H1 (cell line): ENCODE results near the gene HTR3A. TPM values are rescaled to one million over a fixed set of nuclear protein-coding genes. Genes with fewer than 3 reads are reported as not detected.

Experiments
- CHD1 ChIP-seq: IDR thresholded peaks from 2 replicates; pipeline ENCODE4 v1.6.1; 2012; ENCODE audit warnings: low read depth, low read length, improper control_type of control experiment
- JUN ChIP-seq: IDR thresholded peaks from 2 replicates; pipeline ENCODE4 v1.6.1; 2011; ENCODE audit warnings: low read depth, mild to moderate bottlenecking, improper control_type of control experiment, low read length
- RAD21 ChIP-seq, 2 experiments: IDR thresholded peaks in 1 of 2; conservative IDR thresholded peaks in 1 of 2; 2 replicates each; pipeline ENCODE4 v1.6.1; 2011; ENCODE audit warnings: low read depth in 2 of 2, low read length in 2 of 2, improper control_type of control experiment in 1 of 2, inconsistent platforms in 1 of 2, mild to moderate bottlenecking in 1 of 2, moderate library complexity in 1 of 2
- SAP30 ChIP-seq: fragments of 300-600 bp; sonication (generic); IDR thresholded peaks from 2 replicates; pipeline ENCODE4 v1.7.1; 2012; ENCODE audit warnings: low read length, moderate library complexity, mild to moderate bottlenecking, inconsistent platforms; ENCODE audit not compliant: insufficient read depth, insufficient replicate concordance
- SRF ChIP-seq: IDR thresholded peaks from 2 replicates; pipeline ENCODE4 v1.6.1; 2011; ENCODE audit warnings: mild to moderate bottlenecking, low read depth, low read length, moderate library complexity
- polyA plus RNA-seq, 7 experiments: library from polyadenylated mRNA; depleted of rRNA in 3 of 7; stranded (reverse) in 5 of 7; unstranded in 2 of 7; fragments of >200 nt in 5 of 7; fragments of 200-250 nt in 2 of 7; gene quantifications; 1 replicate in 5 of 7; 2 replicates in 1 of 7; 4 replicates in 1 of 7; pipeline versions ENCODE4 v1.2.1 to v1.2.3, GENCODE V29; 2011 to 2013; ENCODE audit warnings: missing spikeins in 2 of 7, mixed read lengths in 2 of 7
- total RNA-seq: library from RNA; stranded (reverse); fragmentation: NEBNext Ultra II Directional; extraction: Animal tissue kit (Norgen Biotek cat#: 25700); gene quantifications from 2 replicates; pipeline ENCODE4 v1.2.1, GENCODE V29; 2021
- TF ChIP-seq, protein P1 (sequence below), 3 experiments: IDR thresholded peaks; 1 replicate in 2 of 3; 2 replicates in 1 of 3; pipeline versions ENCODE4 v1.5.1 to v1.6.1; 2011; ENCODE audit warnings: low read length in 3 of 3, mild to moderate bottlenecking in 3 of 3, inconsistent platforms in 2 of 3, low read depth in 1 of 3, moderate library complexity in 1 of 3; ENCODE audit not compliant: insufficient read depth in 1 of 3; ENCODE audit errors: control extremely low read depth in 1 of 3
- TF ChIP-seq, protein P2 (sequence below): IDR thresholded peaks from 2 replicates; pipeline ENCODE4 v1.6.1; 2011; ENCODE audit warnings: low read depth, mild to moderate bottlenecking, low read length; ENCODE audit not compliant: insufficient read depth

The HTR3A gene
- total and polyA plus RNA-seq, 2 of the 8 experiments (the other 6 are each of a cell fraction or from before 2014, with no cell fraction given) = 7.5 to 8.9 TPM

DNA sequence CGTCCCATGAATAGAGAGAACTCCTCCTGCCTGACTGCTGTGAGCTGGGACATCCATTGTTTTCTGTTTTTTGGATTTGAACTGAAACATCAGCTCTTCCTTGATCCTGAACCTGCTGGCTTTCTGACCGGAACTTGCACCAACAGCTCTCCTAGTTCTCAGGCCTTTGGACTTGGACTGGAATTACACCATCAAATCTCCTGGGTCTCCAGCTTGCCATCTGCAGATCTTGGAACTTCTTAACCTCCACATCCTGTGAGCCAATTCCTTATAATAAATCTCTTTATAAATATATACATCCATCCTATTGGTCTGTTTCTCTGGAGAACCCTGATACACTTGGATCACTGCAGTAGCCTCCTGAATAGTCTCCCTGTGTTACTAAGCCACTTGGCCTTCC, 42.1 kb downstream of the HTR3A start (continued):
- TF ChIP-seq, protein P1, sequence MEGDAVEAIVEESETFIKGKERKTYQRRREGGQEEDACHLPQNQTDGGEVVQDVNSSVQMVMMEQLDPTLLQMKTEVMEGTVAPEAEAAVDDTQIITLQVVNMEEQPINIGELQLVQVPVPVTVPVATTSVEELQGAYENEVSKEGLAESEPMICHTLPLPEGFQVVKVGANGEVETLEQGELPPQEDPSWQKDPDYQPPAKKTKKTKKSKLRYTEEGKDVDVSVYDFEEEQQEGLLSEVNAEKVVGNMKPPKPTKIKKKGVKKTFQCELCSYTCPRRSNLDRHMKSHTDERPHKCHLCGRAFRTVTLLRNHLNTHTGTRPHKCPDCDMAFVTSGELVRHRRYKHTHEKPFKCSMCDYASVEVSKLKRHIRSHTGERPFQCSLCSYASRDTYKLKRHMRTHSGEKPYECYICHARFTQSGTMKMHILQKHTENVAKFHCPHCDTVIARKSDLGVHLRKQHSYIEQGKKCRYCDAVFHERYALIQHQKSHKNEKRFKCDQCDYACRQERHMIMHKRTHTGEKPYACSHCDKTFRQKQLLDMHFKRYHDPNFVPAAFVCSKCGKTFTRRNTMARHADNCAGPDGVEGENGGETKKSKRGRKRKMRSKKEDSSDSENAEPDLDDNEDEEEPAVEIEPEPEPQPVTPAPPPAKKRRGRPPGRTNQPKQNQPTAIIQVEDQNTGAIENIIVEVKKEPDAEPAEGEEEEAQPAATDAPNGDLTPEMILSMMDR (IDR thresholded peaks at IDR 0.05; ENCODE audit: control extremely low read depth in 1 of 3, insufficient read depth in 1 of 3, low read depth in 1 of 3, low read length in 3 of 3) = no peak
- TF ChIP-seq, protein P2, sequence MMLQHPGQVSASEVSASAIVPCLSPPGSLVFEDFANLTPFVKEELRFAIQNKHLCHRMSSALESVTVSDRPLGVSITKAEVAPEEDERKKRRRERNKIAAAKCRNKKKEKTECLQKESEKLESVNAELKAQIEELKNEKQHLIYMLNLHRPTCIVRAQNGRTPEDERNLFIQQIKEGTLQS = no peak
- TF ChIP-seq JUN (no peak), SRF (no peak), SAP30 (no peak), CHD1 (no peak), RAD21 (IDR thresholded peaks at IDR 0.05 in 1 of 2, conservative IDR thresholded peaks at IDR 0.05 in 1 of 2; ENCODE audit: low read depth in 2 of 2, low read length in 2 of 2) (no peak)
- TF ChIP-seq, all 59 proteins: peak for 0
